Cardiac muscle cell (in vitro differentiated cells and primary cell): ENCODE results near the gene COQ2. TPM values are rescaled to one million over a fixed set of nuclear protein-coding genes. Genes with fewer than 3 reads are reported as not detected.

Experiments used
- DNase-seq, 2 donors: peaks; one replicate each; pipeline versions ENCODE4 v3.0.0 to v3.0.0-alpha.2; 2010 to 2017; ENCODE audit warnings: low read depth in 1 of 2, low spot score in 1 of 2
- H3K27ac ChIP-seq: fragments of 200-600 bp; sonication (generic); 2 replicates; pipeline ENCODE4 v1.5.1; 2016
- H3K27me3 ChIP-seq: fragments of 200-600 bp; sonication (generic); 2 replicates; pipeline ENCODE4 v1.6.0; 2016; ENCODE audit warnings: control low read depth
- H3K36me3 ChIP-seq: fragments of 200-600 bp; sonication (generic); 2 replicates; pipeline ENCODE4 v1.5.1; 2016; ENCODE audit warnings: control low read depth
- H3K4me1 ChIP-seq: fragments of 200-600 bp; sonication (generic); 2 replicates; pipeline ENCODE4 v1.8.1; 2017; ENCODE audit warnings: low read depth, mild to moderate bottlenecking, mixed run types
- H3K4me3 ChIP-seq: fragments of 200-600 bp; sonication (generic); 2 replicates; pipeline ENCODE4 v1.5.1; 2016; ENCODE audit warnings: mild to moderate bottlenecking
- H3K9me3 ChIP-seq: fragments of 200-600 bp; sonication (generic); 2 replicates; pipeline ENCODE4 v1.5.1; 2017; ENCODE audit warnings: low read depth, mild to moderate bottlenecking, control low read depth
- polyA plus RNA-seq: library from polyadenylated mRNA; unstranded; fragments of >200 nt; fragmentation: Nextera tagmentation; extraction: Ambion mirVana; gene quantifications from 2 replicates; pipeline ENCODE4 v1.2.1, GENCODE V29; 2016
- total RNA-seq: library from RNA; depleted of rRNA; stranded (reverse); fragments of >200 nt; gene quantifications from 2 replicates; pipeline ENCODE4 v1.2.3, GENCODE V29; 2016
- TF ChIP-seq, protein P1 (sequence below): IDR thresholded peaks from 2 replicates; pipeline ENCODE4 v1.5.1; 2012; ENCODE audit warnings: low read depth, mild to moderate bottlenecking, low read length

The COQ2 gene
- total and polyA plus RNA-seq, 2 experiments from 2014 or later = 6.1 to 20.0 TPM

DNA sequence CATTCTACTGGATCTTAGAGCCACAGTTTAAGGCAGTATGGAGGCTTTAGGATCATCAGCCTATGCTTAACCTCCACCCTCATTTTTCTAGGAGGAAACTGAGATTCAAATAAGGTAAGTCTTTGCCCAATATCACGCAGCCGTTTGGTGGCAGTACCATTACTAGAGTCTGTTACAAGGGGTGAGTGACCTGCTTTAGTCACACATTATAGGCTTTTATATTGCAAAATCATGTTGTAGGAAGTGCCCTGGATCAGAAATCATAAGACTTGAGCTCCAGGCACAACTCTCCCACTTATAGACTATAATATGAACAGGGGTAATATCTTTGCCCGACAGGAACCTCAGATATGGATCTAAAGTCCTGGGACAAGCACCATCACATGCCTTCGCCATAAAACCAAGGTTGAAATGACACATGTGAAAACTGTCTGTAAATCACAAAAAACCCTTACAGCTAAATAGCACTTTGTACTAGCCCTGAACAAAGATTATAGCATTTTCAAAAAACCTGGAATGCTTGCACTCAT lies 30.8 kb upstream of the COQ2 start:
- no peaks in the 10 kb centered on the region for H3K4me1 ChIP-seq
- TF ChIP-seq, protein P1, sequence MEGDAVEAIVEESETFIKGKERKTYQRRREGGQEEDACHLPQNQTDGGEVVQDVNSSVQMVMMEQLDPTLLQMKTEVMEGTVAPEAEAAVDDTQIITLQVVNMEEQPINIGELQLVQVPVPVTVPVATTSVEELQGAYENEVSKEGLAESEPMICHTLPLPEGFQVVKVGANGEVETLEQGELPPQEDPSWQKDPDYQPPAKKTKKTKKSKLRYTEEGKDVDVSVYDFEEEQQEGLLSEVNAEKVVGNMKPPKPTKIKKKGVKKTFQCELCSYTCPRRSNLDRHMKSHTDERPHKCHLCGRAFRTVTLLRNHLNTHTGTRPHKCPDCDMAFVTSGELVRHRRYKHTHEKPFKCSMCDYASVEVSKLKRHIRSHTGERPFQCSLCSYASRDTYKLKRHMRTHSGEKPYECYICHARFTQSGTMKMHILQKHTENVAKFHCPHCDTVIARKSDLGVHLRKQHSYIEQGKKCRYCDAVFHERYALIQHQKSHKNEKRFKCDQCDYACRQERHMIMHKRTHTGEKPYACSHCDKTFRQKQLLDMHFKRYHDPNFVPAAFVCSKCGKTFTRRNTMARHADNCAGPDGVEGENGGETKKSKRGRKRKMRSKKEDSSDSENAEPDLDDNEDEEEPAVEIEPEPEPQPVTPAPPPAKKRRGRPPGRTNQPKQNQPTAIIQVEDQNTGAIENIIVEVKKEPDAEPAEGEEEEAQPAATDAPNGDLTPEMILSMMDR = no peak
- H3K36me3 ChIP-seq = no peaks in the 10 kb centered on the region
- no peaks in the 10 kb centered on the region for H3K27me3 ChIP-seq
- DNase-seq = no peak
- no peak overlapping the region for H3K27ac ChIP-seq
- H3K9me3 ChIP-seq = no peaks in the 10 kb centered on the region
- H3K4me3 ChIP-seq = no peak overlapping the region

DNA sequence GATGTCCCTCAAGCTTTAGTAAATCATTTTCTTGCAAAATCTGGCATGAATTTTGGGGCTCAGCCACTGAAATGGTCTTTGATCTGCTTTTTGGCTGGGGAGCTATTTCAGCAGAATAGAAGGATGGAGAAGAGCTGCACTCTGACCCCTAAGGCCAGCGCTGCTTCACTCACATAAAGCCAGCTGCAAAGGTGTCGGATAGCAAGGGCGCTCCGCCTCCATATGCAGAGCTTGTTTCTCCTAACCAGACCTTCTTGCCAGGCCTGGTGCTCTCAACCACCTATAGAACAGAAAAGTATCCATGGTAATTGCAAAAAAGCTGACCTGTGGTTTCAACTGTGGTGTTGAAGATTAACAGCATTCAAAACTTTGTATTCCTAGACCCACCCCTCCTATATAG lies 24.1 kb upstream of the COQ2 start:
- peak in 1 of 2 donors; percentile 38 for DNase-seq
- H3K9me3 ChIP-seq = no peaks in the 10 kb centered on the region

DNA sequence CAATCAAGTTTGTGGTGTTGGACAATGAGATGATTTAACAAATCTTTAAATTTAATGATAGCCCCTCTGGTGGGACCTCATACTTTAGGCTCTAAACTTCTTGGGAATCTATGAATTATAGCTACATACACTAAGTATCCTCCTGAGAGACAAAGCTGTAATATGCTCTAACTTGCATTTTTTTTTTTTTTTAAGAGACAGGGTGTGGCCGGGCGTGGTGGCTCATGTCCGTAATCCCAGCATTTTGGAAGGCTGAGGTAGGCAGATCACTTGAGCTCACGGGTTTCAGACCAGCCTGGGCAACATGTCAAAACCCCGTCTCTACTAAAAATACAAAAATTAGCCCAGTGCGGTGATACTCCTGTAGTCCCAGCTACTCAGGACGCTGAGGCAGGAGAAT lies 23.3 kb upstream of the COQ2 start:
- TF ChIP-seq, protein P1 = no peak
- Histone ChIP-seq H3K4me1 (no peaks in the 10 kb centered on the region), H3K4me3 (no peak overlapping the region), H3K27me3 (no peaks in the 10 kb centered on the region), H3K27ac (no peak overlapping the region), H3K9me3 (no peaks in the 10 kb centered on the region), H3K36me3 (no peaks in the 10 kb centered on the region)
- DNase-seq = no peak

More for the DNA sequence above, 24.1 kb upstream of the COQ2 start:
- no peak overlapping the region for H3K27ac ChIP-seq
- H3K27me3 ChIP-seq = no peaks in the 10 kb centered on the region
- TF ChIP-seq, protein P1 = no peak
- H3K36me3 ChIP-seq = no peaks in the 10 kb centered on the region
- H3K4me3 ChIP-seq = no peak overlapping the region
- no peaks in the 10 kb centered on the region for H3K4me1 ChIP-seq

DNA sequence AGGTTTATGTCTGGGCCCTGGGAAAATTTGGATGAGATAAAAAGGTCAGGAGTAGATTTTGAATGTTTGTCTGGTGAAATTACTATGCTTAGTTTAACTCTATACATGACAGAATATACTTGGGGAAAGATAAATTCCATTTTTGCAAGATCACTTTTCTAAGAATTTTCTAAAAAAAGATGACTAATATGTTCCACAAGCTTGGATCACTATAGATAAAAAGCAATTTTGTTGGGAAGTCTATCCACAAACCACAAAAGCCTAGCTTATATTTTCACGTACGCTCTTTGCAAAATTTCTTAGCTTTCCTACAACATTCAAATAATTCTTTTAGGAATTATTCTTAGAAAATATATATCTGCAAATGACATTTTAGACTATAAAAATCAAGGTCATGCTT lies 20.6 kb upstream of the COQ2 start:
- no peak overlapping the region for H3K4me3 ChIP-seq
- H3K4me1 ChIP-seq = no peaks in the 10 kb centered on the region
- no peaks in the 10 kb centered on the region for H3K27me3 ChIP-seq
- no peaks in the 10 kb centered on the region for H3K9me3 ChIP-seq
- TF ChIP-seq, protein P1 = no peak
- H3K36me3 ChIP-seq = no peaks in the 10 kb centered on the region
- no peak overlapping the region for H3K27ac ChIP-seq
- DNase-seq = peak in 1 of 2 donors; percentile 24

DNA sequence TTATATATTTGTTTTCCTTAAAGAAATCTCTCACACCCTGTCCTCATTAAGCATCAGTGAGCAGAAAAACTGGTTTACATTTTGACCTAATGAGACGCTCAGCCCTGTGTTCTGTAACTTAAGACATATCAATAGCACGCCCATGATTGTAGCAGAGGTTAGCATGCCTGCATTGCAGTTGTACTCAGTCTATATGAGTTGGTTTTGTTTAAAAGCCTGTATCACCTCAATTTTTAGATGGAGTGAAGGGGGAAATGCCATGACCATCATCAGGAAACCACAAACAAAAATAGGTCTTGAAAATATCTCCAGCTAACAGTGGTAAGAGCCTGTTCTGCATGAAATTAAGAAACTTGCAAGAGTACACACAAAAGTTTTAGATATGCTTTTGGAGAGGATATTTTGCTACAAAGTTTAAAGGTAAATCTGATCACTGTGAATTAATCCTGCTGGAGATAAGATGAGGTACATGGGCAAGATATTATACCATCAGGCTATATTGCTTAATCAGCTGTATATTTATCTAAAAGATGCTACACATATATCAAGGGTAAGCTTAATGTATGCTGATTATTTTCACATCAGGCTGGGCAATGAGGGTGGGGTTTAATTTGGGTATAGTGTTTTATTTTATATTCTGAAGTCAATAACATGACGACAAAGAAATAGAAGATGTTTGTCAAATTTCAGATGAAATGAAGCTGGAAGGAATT lies 13.1 kb upstream of the COQ2 start:
- no peak overlapping the region for H3K27ac ChIP-seq
- no peaks in the 10 kb centered on the region for H3K27me3 ChIP-seq
- TF ChIP-seq, protein P1 = no peak
- H3K4me3 ChIP-seq = no peak overlapping the region
- no peak for DNase-seq
- H3K4me1 ChIP-seq = no peaks in the 10 kb centered on the region
- no peaks in the 10 kb centered on the region for H3K9me3 ChIP-seq
- H3K36me3 ChIP-seq = no peaks in the 10 kb centered on the region
